GM15510 (cell line): Measurements from ENCODE around the gene THAP9.

Source experiments
- POLR2A ChIP-seq: IDR thresholded peaks from 3 replicates; pipeline ENCODE4 v1.6.1; 2011; ENCODE audit warnings: borderline replicate concordance; ENCODE audit not compliant: insufficient read length; ENCODE audit errors: extremely low read depth

THAP9 gene

GRCh38 chr4:82890901-82891706 is 9.4 kb upstream of the THAP9 start, which contains the start of gene SEC31A:
TSS of gene SEC31A (minus strand) at chr4:82891153. CDS start at chr4:82881936, 9,217 bp downstream.
- TF ChIP-seq POLR2A: peak; percentile 94

- no peak for TF ChIP-seq POLR2A
Measured at GRCh38 chr4:82891707-82892466, 8.6 kb upstream of the THAP9 start.

- no peak for TF ChIP-seq POLR2A
Measured at GRCh38 chr4:82892467-82892802, 8.1 kb upstream of the THAP9 start.

GRCh38 chr4:82893942-82894341 is 6.6 kb upstream of the THAP9 start:
- no peak for TF ChIP-seq POLR2A

- TF ChIP-seq POLR2A: no peak
Measured at GRCh38 chr4:82896755-82897154, 3.8 kb upstream of the THAP9 start.

GRCh38 chr4:82898322-82899243 is 2.0 kb upstream of the THAP9 start:
- no peak for TF ChIP-seq POLR2A

- no peak for TF ChIP-seq POLR2A
Measured at GRCh38 chr4:82899374-82900065, 1.0 kb upstream of the THAP9 start.

GRCh38 chr4:82900066-82900410 is 497 bp upstream of the THAP9 start:
- no peak for TF ChIP-seq POLR2A

GRCh38 chr4:82901183-82901718 is 716 bp downstream of the THAP9 start:
- TF ChIP-seq POLR2A: no peak

GRCh38 chr4:82903737-82904136 is 3.2 kb downstream of the THAP9 start:
- no peak for TF ChIP-seq POLR2A

- no peak for TF ChIP-seq POLR2A
Measured at GRCh38 chr4:82905205-82905604, 4.7 kb downstream of the THAP9 start.

- TF ChIP-seq POLR2A: no peak
Measured at GRCh38 chr4:82906469-82906868, 5.9 kb downstream of the THAP9 start.

GRCh38 chr4:82909326-82909725 is 8.8 kb downstream of the THAP9 start:
- TF ChIP-seq POLR2A: no peak

GRCh38 chr4:82913305-82913704 is 12.8 kb downstream of the THAP9 start:
- no peak for TF ChIP-seq POLR2A
